Peyer's patch (tissue), 4 donors: ENCODE data around the gene TRIM67. TPM values are rescaled to one million over a fixed set of nuclear protein-coding genes. Genes with fewer than 3 reads are reported as not detected.

Source experiments
- DNase-seq, 3 donors: peaks; one replicate each; pipeline ENCODE4 v3.0.0-alpha.2; 2017 to 2019
- H3K27ac ChIP-seq, 4 donors: fragments of 200-600 bp; sonication (generic); one replicate each; pipeline ENCODE4 v1.5.1; 2016 to 2019
- H3K27me3 ChIP-seq, 2 donors: fragments of 200-600 bp; sonication (generic); one replicate each; pipeline ENCODE4 v1.5.1; 2019
- H3K36me3 ChIP-seq, 3 donors: fragments of 200-600 bp; sonication (generic); one replicate each; pipeline ENCODE4 v1.5.1; 2016 to 2019
- H3K4me1 ChIP-seq, 4 donors: fragments of 200-600 bp; sonication (generic); one replicate each; pipeline ENCODE4 v1.5.1; 2016 to 2019
- H3K4me3 ChIP-seq, 4 donors: fragments of 200-600 bp; sonication (generic); 1 replicate in 3 of 4; 2 replicates in 1 of 4; pipeline ENCODE4 v1.5.1; 2016 to 2019; ENCODE audit warnings: mild to moderate bottlenecking in 1 of 4
- H3K9me3 ChIP-seq, 4 donors: fragments of 200-600 bp; sonication (generic); one replicate each; pipeline ENCODE4 v1.5.1; 2016 to 2019; ENCODE audit warnings: mild to moderate bottlenecking in 1 of 4
- CTCF ChIP-seq, 6 experiments: fragments of 450-650 bp in 4 of 6; fragments of 200-600 bp in 2 of 6; sonication (generic) in 1 of 6; IDR thresholded peaks; one replicate each; pipeline ENCODE4 v1.5.1; 2017 to 2019; ENCODE audit warnings: antibody characterized with exemption in 6 of 6, mild to moderate bottlenecking in 3 of 6, moderate library complexity in 1 of 6
- POLR2A ChIP-seq, 2 donors: fragments of 450-650 bp; IDR thresholded peaks; one replicate each; pipeline ENCODE4 v1.5.1; 2017; ENCODE audit warnings: antibody characterized with exemption in 2 of 2, mild to moderate bottlenecking in 2 of 2, moderate library complexity in 2 of 2
- total RNA-seq, 4 donors: library from RNA; depleted of rRNA; stranded (reverse); fragments of >200 nt; gene quantifications; one replicate each; pipeline ENCODE4 v1.1.0, GENCODE V29; 2016

TRIM67 gene
- total RNA-seq, 4 donors from 2014 or later, result 0.13 TPM; not detected in 3

DNA sequence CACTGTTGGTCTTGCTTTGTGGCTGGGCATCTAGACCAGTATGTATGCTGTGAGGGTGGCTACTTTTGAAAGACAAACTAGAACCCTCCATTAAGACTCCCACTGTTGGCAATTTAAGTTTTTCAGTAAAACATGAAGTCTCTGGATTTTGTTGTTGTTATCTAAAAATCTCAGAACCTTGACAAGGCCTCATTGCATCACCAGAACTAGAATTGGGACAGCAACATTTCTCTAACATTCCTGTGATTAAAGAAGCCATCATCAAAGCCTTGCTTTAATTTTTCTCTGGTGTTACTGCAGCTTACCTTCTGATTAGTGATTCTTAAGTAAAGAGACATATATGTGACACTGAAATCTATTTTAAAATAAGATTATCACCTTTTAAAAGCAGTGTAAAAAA is 4.5 kb downstream of the TRIM67 start:
- Histone ChIP-seq H3K4me1 (peaks cover 0 to 25% (median 6%) of the 10 kb centered on the region in 4 donors), H3K36me3 (no peaks in the 10 kb centered on the region), H3K27me3 (peaks cover 0 to 23% of the 10 kb centered on the region in 2 donors), H3K4me3 (no peak overlapping the region), H3K27ac (no peak overlapping the region), H3K9me3 (no peaks in the 10 kb centered on the region)
- TF ChIP-seq POLR2A (IDR thresholded peaks at IDR 0.05), result no peak
- TF ChIP-seq CTCF (IDR thresholded peaks at IDR 0.05), result no peak
- no peak for DNase-seq

DNA sequence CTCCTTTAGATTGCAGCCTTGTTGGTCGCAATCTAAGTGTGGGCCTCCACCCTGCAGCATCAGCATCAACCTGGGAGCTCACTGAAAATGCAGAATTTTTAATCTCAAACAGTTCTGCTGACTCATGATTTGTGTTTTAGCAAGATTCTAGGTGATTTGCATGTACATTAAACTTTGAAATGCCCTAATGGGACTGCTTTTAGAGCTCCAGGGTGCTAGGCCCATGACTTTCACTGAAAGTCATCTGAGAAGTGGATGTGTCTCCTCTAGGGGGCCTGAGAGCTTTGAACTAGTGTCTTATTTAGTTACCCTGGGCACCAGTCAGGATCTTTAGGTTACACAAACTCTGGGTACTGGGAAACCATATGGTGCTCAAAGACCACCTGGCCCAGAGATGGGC is 9.0 kb downstream of the TRIM67 start:
- TF ChIP-seq POLR2A (IDR thresholded peaks at IDR 0.05), result no peak
- no peaks in the 10 kb centered on the region for H3K9me3 ChIP-seq
- H3K4me1 ChIP-seq, result no peaks in the 10 kb centered on the region
- no peaks in the 10 kb centered on the region for H3K27me3 ChIP-seq
- no peaks in the 10 kb centered on the region for H3K36me3 ChIP-seq
- no peak for DNase-seq
- no peak overlapping the region for H3K27ac ChIP-seq
- no peak overlapping the region for H3K4me3 ChIP-seq

DNA sequence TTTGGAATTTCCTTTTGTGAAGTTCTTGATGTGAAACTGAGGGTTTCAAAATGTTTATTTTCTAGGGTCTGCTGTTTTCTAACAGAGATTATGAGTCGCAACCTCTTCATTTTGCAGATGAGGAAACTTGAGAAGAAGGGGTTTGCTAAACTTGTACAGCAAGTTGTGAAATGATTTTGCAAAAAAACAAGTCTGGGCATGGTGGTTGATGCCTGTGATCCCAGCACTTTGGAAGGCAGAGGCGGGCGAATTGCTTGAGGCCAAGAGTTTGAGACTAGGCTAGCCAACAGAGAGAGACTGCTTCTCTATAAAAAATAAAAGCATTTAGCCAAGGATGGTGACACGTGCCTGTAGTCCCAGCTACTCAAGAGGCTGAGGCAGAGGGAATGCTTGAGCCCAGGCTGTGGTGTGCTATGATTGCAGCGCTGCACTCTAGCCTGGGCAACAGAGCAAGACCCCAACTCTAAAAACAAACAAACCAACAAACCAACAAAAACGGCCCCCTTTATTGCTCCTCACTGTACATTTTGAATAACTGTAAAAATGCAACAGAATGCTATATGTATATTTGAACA is 9.9 kb downstream of the TRIM67 start:
- no peak for TF ChIP-seq CTCF (IDR thresholded peaks at IDR 0.05)
- no peak for TF ChIP-seq POLR2A (IDR thresholded peaks at IDR 0.05)
- no peak for DNase-seq

DNA sequence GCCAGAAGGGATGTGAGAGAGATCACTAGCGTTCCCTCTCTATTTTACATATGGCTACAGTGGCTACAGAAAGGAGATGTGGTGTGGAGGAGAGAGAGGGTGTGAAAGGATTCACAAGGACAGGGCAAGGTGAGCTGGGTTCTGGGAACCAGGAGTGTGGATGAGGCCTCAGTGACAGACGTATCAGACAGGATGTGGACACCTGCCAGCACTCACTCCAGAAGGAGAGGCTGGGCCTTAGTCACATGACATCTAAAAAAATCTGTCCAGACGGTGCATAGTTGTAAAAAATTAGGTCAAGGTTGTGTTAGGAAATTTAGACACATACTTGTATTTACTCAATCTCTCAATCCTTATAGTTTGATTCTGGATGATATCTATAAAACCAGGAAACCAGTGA is 10.6 kb downstream of the TRIM67 start:
- Histone ChIP-seq H3K9me3 (no peaks in the 10 kb centered on the region), H3K27ac (no peak overlapping the region), H3K36me3 (no peaks in the 10 kb centered on the region), H3K4me1 (no peaks in the 10 kb centered on the region), H3K27me3 (no peaks in the 10 kb centered on the region), H3K4me3 (no peak overlapping the region)
- DNase-seq, result no peak
- no peak for TF ChIP-seq POLR2A (IDR thresholded peaks at IDR 0.05)
- TF ChIP-seq CTCF (IDR thresholded peaks at IDR 0.05), result no peak

More for the DNA sequence above, 9.9 kb downstream of the TRIM67 start:
- Histone ChIP-seq H3K36me3 (no peaks in the 10 kb centered on the region), H3K4me1 (no peaks in the 10 kb centered on the region), H3K9me3 (no peaks in the 10 kb centered on the region), H3K4me3 (no peak overlapping the region), H3K27me3 (no peaks in the 10 kb centered on the region), H3K27ac (no peak overlapping the region)

DNA sequence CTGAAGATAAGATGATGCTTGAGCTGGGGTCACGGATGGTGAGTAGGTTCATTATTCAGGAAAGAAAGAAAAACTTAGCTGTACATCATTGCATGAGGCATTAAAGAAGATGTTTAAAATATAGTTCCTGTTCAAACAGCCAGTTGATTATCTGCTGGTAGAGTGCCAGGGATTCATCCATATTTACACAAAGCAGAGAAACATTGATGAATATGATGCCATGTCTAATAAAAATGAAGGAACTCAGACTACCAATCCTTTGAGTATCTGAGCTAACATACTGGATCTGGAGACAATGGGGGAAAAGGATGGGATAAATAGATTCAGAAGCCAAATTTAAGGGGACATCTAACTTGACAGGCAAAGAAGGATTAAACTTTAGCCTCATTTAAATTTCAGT is 14.6 kb downstream of the TRIM67 start:
- no peak for TF ChIP-seq POLR2A (IDR thresholded peaks at IDR 0.05)
- H3K27me3 ChIP-seq, result no peaks in the 10 kb centered on the region
- DNase-seq, result no peak

DNA sequence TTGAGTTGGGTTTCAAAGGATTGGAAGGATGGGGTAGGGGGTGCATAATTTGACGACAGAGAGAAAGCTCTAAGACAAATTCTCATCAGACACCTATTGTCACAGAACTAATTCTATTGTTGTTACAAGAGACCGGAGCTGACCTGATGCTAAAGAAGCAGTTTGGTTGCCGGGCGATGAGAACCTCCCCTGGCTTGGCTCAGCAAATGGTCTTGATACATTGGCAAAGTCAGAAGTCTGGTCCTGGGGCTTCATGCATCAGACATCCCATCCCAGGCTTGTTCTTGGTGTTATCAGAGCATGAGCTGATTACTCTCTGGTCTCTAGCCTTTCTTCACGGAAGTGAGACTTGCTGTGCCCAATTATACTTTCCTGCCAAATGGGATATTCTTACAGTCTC is 15.4 kb downstream of the TRIM67 start:
- Histone ChIP-seq H3K9me3 (no peaks in the 10 kb centered on the region), H3K4me3 (no peak overlapping the region), H3K36me3 (no peaks in the 10 kb centered on the region), H3K27me3 (no peaks in the 10 kb centered on the region), H3K27ac (no peak overlapping the region), H3K4me1 (no peaks in the 10 kb centered on the region)
- TF ChIP-seq CTCF (IDR thresholded peaks at IDR 0.05), result no peak
- no peak for TF ChIP-seq POLR2A (IDR thresholded peaks at IDR 0.05)
- no peak for DNase-seq

More for the DNA sequence above, 14.6 kb downstream of the TRIM67 start:
- H3K9me3 ChIP-seq, result no peaks in the 10 kb centered on the region
- H3K4me3 ChIP-seq, result no peak overlapping the region
- H3K4me1 ChIP-seq, result no peaks in the 10 kb centered on the region
- no peak overlapping the region for H3K27ac ChIP-seq
- H3K36me3 ChIP-seq, result no peaks in the 10 kb centered on the region

DNA sequence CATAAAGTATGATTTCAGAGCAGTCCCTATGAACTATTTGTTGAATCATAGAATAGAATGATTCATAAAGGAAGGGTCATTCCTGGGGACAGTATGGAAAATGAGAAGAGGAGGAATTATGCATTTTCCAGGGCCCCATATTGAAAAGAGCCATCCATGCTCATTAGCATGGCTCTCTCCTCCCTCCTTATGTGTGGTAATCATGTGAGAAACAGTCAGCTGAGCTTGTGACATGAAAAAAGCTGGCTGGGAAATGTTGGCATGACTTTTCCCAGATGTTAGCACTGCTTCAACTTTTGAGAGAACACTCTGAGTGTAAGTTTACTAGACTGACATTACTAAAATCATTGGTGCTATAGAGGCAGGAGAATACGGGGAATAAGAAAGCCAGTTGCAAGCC is 16.1 kb downstream of the TRIM67 start:
- no peak for DNase-seq
- H3K27me3 ChIP-seq, result no peaks in the 10 kb centered on the region
- H3K4me1 ChIP-seq, result no peaks in the 10 kb centered on the region
- no peak overlapping the region for H3K27ac ChIP-seq
- H3K9me3 ChIP-seq, result no peaks in the 10 kb centered on the region
- H3K36me3 ChIP-seq, result no peaks in the 10 kb centered on the region
- H3K4me3 ChIP-seq, result no peak overlapping the region
- TF ChIP-seq CTCF (IDR thresholded peaks at IDR 0.05) (no peak), POLR2A (IDR thresholded peaks at IDR 0.05) (no peak)
